Brain microvascular endothelial cell (primary cell): ENCODE measurements around the gene PSORS1C1.
"Not testable (repeated sequence)": the region's sequence is repeated elsewhere in the genome, so short reads cannot be mapped to it uniquely, and the experiment has no call there.

Experiments used
- DNase-seq: peaks from one replicate; pipeline ENCODE4 v3.0.0-alpha.2; 2020
- H3K27ac ChIP-seq: fragments of 250-450 bp; sonication (Bioruptor Pico); 2 replicates; pipeline ENCODE4 v1.5.1; 2020; ENCODE audit warnings: mild to moderate bottlenecking, moderate library complexity
- H3K27me3 ChIP-seq: fragments of 250-450 bp; sonication (Bioruptor Pico); replicated peaks from 2 replicates; pipeline ENCODE4 v1.5.1; 2020; ENCODE audit warnings: mild to moderate bottlenecking
- H3K36me3 ChIP-seq: fragments of 250-450 bp; sonication (Bioruptor Pico); replicated peaks from 2 replicates; pipeline ENCODE4 v1.5.1; 2020; ENCODE audit warnings: mild to moderate bottlenecking
- H3K4me3 ChIP-seq: 2 replicates; pipeline ENCODE4 v1.5.1; 2011; ENCODE audit warnings: low read depth, mild to moderate bottlenecking, control low read depth, low read length, moderate library complexity
- in situ Hi-C: cut with HindIII; loops from 2 replicates; pipeline ENCODE4 v1.10.0; 2017; ENCODE audit warnings: low sequenced_read_pairs, low pct_ligation_motif_present
- TF ChIP-seq, protein P1 (sequence below): IDR thresholded peaks from 2 replicates; pipeline ENCODE4 v1.5.1; 2011; ENCODE audit warnings: low read depth, mild to moderate bottlenecking, moderate library complexity, low read length, control low read depth, inconsistent platforms; ENCODE audit errors: missing control alignments

The PSORS1C1 gene

DNA sequence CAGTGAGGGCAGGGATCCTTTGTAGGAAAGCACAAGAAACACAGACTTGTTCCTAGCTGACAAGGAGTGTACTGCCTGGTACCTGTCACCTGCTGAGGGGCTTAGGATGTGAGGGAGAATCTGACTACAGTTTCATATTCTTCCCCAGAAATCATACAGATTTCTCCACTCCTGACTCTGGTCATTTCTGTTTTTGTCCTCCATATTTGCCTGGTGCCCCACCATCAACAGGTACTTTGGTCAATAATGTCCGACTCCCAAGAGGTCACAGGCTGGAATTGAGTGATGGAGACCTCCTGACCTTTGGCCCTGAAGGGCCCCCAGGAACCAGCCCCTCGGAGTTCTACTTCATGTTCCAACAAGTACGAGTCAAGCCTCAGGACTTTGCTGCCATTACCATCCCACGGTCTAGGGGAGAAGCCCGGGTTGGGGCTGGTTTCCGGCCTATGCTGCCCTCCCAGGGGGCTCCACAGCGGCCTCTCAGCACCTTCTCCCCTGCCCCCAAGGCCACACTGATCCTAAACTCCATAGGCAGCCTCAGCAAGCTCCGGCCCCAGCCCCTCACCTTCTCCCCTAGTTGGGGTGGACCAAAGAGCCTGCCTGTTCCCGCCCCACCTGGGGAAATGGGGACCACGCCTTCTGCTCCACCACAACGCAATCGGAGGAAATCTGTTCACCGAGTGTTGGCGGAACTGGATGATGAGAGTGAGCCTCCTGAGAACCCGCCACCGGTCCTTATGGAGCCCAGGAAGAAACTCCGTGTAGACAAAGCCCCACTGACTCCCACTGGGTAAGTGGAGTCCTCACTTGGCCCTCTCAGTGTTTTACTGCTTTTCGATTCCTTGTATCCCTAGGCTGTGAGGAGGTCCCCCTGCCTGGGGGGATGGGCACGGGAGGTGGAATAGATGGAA lies 46.9 kb downstream of the PSORS1C1 start:
- H3K27ac ChIP-seq = no peak overlapping the region
- TF ChIP-seq, protein P1, sequence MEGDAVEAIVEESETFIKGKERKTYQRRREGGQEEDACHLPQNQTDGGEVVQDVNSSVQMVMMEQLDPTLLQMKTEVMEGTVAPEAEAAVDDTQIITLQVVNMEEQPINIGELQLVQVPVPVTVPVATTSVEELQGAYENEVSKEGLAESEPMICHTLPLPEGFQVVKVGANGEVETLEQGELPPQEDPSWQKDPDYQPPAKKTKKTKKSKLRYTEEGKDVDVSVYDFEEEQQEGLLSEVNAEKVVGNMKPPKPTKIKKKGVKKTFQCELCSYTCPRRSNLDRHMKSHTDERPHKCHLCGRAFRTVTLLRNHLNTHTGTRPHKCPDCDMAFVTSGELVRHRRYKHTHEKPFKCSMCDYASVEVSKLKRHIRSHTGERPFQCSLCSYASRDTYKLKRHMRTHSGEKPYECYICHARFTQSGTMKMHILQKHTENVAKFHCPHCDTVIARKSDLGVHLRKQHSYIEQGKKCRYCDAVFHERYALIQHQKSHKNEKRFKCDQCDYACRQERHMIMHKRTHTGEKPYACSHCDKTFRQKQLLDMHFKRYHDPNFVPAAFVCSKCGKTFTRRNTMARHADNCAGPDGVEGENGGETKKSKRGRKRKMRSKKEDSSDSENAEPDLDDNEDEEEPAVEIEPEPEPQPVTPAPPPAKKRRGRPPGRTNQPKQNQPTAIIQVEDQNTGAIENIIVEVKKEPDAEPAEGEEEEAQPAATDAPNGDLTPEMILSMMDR = no peak
- in situ Hi-C loops = no loop called here
- H3K4me3 ChIP-seq = no peak overlapping the region
- H3K36me3 ChIP-seq = no peaks in the 10 kb centered on the region
- H3K27me3 ChIP-seq = no peaks in the 10 kb centered on the region
- DNase-seq = no peak

DNA sequence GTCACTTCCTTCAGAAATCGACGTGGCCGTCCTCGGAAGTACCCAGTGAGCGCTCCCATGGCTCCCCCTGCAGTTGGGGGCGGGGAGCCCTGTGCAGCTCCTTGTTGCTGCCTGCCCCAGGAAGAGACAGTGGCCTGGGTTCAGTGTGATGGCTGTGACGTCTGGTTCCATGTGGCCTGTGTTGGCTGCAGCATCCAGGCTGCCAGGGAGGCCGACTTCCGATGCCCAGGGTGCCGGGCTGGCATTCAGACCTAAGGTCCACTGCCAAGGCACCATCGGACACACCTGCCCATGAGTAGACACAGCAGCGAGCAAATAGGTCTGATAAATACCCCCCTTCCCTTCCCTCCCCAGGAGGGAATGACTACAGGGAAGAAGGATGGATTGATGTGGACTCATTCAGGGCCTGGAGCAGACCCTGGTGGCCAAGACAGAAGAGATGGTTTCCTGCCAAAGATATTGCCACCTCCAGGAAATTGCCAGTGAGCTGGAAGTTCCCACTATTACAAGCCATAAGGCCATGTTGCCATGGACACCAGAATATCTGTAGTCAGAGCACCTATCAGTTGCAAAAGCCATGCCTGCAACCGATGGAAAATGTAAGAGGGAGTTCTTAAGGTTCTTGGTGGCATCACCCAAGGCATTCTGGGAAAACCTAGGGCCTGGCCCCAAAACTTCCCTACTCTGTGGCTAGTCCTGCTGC lies 48.0 kb downstream of the PSORS1C1 start:
- no peak for DNase-seq
- Histone ChIP-seq H3K27me3 (no peaks in the 10 kb centered on the region), H3K36me3 (no peaks in the 10 kb centered on the region), H3K4me3 (no peak overlapping the region), H3K27ac (no peak overlapping the region)
- in situ Hi-C loops = no loop called here
- TF ChIP-seq, protein P1 = no peak

DNA sequence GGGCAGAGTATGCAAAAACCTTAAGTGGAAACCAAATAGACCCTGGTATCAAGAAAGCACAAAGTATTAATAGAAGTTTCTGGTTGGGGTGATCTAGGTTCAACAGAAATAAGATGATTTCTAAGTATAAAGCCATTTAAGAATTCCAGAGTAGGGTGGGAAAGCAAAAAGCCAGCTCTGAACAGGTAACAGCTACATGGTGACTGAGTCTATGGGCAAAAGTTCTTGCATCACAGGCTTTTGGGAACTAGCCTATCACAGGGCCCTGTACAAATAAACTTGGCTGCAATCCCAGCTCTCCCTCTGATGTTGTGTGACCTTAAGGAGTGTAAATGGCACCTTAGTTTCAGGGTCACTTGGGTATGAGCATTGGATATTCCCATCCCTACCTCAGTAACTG lies 49.3 kb downstream of the PSORS1C1 start:
- in situ Hi-C loops = no loop called here
- Histone ChIP-seq H3K36me3 (no peaks in the 10 kb centered on the region), H3K27me3 (no peaks in the 10 kb centered on the region), H3K4me3 (no peak overlapping the region), H3K27ac (no peak overlapping the region)
- TF ChIP-seq, protein P1 = no peak
- no peak for DNase-seq

DNA sequence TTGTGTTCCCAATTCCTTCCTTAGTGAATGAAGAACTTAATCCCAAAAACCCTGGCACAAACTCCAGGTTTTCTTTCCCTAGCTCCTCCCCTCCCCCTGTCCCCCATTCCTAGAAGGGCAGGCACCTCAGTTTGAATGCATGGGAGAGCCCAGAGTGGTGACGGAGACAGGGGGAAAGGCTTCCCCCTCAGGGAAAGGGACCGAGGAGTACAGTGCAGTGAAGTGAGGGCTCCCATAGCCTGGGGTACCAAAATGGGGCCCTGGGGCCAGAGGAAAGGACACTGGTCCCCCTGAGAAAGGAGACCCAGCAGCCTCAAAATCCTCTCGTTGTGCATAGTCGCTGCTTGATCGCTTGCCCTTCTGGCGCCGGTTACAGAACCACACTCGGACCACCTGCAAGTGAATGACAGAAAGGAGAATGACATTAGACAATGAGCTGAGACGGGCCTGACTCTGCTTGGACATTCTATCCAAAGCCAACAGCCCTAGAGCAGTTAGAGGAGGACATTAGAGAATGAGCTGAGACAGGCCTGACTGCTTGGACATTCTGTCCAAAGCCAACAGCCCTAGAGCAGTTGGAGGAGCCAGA lies 50.0 kb downstream of the PSORS1C1 start:
- in situ Hi-C loops, DNase-seq, H3K27ac ChIP-seq, H3K4me3 ChIP-seq, H3K27me3 ChIP-seq, H3K36me3 ChIP-seq: not testable (repeated sequence)

DNA sequence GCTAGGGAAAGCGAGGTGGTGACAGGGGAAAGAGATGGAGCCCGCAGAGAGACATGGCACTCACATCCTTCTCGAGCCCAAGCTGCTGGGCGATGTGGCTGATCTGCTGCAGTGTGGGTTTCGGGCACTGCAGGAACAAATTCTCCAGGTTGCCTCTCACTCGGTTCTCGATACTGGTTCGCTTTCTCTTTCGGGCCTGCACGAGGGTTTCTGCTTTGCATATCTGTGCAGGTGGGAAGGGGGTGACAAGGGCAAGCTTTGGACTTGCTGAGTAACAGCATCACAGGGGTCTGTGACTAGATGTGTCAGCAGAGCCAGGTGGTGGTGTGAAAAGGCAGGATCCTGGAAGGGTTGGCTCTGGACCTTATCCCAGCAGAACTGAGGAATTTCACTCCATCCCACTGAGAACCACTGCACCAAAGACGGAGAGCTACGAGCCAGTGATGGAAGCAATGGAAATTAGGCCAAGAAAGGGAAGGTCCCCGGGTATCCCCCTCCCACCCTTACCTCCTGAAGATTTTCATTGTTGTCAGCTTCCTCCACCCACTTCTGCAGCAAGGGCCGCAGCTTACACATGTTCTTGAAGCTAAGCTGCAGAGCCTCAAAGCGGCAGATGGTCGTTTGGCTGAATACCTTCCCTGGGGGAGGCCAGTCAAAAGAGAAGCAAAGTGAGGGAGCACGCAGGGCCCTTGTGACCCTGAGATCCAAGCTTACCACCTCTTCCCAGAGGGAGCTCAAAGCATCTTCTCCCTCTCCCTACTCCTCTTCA lies 50.6 kb downstream of the PSORS1C1 start:
- H3K4me3 ChIP-seq, DNase-seq, H3K27me3 ChIP-seq, H3K36me3 ChIP-seq, in situ Hi-C loops, H3K27ac ChIP-seq: not testable (repeated sequence)

DNA sequence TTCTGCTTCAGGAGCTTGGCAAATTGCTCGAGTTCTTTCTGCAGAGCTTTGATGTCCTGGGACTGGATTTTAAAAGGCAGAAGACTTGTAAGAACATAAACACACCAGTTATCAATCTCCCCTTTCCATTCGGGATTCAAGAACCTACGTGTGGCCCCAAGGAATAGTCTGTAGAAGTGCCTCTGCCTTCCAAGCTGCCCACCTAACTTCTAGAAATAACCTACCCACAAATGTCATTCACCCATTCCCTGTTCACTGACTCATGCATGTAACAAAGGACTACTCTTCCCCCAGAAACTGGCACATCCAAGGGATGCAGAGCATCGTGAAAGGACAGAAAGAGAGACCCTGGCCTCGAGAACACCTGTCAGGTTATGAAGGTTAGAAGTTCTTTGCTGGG lies 51.4 kb downstream of the PSORS1C1 start:
- no peak for DNase-seq
- TF ChIP-seq, protein P1 = no peak
- Histone ChIP-seq H3K27ac (no peak overlapping the region), H3K4me3 (no peak overlapping the region), H3K36me3 (no peaks in the 10 kb centered on the region), H3K27me3 (no peaks in the 10 kb centered on the region)
- in situ Hi-C loops = no loop called here
